Measurements from ENCODE around the gene ACKR3. TPM values are rescaled to one million over a fixed set of nuclear protein-coding genes. Genes with fewer than 3 reads are reported as not detected.

The ACKR3 gene
- polyA plus RNA-seq, 1 experiment, result 6.6 TPM

DNA sequence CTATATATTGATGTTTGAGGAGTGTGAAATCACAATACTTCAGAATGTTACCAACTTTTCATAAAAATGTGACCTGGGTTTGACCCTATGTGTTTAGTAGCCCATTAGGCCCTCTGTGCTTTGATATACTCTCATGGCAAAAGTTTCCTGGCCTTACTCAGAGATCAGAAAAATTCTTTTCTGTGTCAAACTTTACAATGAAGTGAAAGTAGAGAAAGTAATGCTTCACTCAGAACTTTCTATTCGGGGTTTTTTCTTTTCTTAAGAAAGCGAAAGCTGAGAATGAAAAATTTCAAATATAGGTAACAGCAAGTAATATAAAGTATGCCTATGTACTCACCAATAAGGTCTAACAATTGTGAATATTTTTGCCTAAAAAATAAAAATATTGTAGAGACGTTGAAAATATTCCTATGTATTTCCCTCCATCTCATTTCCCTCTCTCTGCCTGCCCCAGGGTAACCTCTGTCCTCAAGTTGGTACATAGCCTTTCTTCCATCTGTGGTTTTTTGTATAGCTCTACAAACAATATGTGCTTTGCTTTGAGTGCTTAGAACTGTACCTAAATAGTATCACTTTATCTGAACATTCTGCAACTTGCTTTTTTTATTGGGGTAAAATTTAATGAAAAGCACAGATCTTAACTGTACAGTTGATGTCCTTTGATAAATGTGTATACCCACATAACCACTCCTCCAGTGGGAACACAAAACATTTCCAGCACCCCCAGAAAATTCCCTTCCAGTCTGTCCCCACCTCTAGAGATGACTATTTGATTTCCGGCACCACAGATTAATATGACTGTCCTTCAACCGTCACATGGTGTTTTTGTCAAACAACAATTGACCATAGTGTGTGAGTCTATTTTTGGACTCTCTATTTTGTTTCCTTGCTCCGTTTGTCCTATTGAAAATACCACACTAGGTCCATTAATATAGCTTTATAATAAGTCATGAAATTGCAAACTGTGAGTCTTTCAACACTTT, 10.3 kb upstream of the ACKR3 start:
- Histone ChIP-seq H3K36me3 (ENCODE audit: control insufficient read depth, insufficient read depth, low read length) (no peaks in the 10 kb centered on the region), H3K27me3 (ENCODE audit: control insufficient read depth, insufficient read depth, low read length) (no peaks in the 10 kb centered on the region), H3K4me3 (ENCODE audit: low read depth, low read length) (no peak overlapping the region)
- TF ChIP-seq, protein P1, sequence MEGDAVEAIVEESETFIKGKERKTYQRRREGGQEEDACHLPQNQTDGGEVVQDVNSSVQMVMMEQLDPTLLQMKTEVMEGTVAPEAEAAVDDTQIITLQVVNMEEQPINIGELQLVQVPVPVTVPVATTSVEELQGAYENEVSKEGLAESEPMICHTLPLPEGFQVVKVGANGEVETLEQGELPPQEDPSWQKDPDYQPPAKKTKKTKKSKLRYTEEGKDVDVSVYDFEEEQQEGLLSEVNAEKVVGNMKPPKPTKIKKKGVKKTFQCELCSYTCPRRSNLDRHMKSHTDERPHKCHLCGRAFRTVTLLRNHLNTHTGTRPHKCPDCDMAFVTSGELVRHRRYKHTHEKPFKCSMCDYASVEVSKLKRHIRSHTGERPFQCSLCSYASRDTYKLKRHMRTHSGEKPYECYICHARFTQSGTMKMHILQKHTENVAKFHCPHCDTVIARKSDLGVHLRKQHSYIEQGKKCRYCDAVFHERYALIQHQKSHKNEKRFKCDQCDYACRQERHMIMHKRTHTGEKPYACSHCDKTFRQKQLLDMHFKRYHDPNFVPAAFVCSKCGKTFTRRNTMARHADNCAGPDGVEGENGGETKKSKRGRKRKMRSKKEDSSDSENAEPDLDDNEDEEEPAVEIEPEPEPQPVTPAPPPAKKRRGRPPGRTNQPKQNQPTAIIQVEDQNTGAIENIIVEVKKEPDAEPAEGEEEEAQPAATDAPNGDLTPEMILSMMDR (IDR thresholded peaks at IDR 0.05; ENCODE audit: insufficient read depth, low read depth, low read length), result no peak
- DNase-seq (ENCODE audit: low read depth), result no peak
- ChIA-PET POLR2A (no interaction called here), CTCF (interaction anchor here (1.0 to 1.9 kb wide), 3 partner anchors 9 to 11 kb away, joined by 3 to 4 read pairs (median 3); partner anchors contain the start of gene ACKR3)

DNA sequence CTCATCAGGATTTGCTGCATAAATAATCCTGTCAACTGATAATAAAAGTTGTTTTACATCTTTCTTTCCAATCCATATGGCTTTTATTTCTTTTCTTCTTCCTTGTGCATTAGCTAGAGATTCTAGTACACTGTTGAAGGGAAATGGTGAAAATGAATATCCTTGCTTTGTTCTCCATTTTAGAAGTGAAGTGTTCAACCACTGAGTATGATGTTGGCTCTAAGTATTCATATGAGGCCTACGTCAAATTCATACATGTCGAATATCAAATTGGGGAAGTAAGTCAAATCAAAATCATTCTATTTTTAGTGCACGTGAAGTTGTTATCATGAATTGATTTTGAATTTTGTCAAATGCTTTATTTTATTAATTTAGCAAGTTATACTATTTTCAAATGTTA, 7.8 kb upstream of the ACKR3 start:
- H3K4me3 ChIP-seq (ENCODE audit: low read depth, low read length), result no peak overlapping the region
- CTCF ChIA-PET, result interaction anchor here (0.5 kb wide), 1 partner anchor 43 kb away, joined by 3 read pairs; no protein-coding TSS in a partner anchor

GRCh38 chr2:236562434-236562833, 7.2 kb upstream of the ACKR3 start:
- TF ChIP-seq, protein P1 (IDR thresholded peaks at IDR 0.05; ENCODE audit: insufficient read depth, low read depth, low read length), result peak; percentile 52
- ChIA-PET POLR2A (no interaction called here), CTCF (interaction anchor here (0.5 to 1.0 kb wide), 2 partner anchors 20 to 44 kb away, joined by 3 read pairs; no protein-coding TSS in a partner anchor)
- no peak overlapping the region for H3K4me3 ChIP-seq (ENCODE audit: low read depth, low read length)
- H3K36me3 ChIP-seq (ENCODE audit: control insufficient read depth, insufficient read depth, low read length), result no peaks in the 10 kb centered on the region
- peaks cover 7% of the 10 kb centered on the region for H3K27me3 ChIP-seq (ENCODE audit: control insufficient read depth, insufficient read depth, low read length)
- no peak for DNase-seq (ENCODE audit: low read depth)

More for the DNA sequence above, 7.8 kb upstream of the ACKR3 start:
- Histone ChIP-seq H3K27me3 (ENCODE audit: control insufficient read depth, insufficient read depth, low read length) (peaks cover 4% of the 10 kb centered on the region), H3K36me3 (ENCODE audit: control insufficient read depth, insufficient read depth, low read length) (no peaks in the 10 kb centered on the region)
- TF ChIP-seq, protein P1 (IDR thresholded peaks at IDR 0.05; ENCODE audit: insufficient read depth, low read depth, low read length), result no peak
- POLR2A ChIA-PET, result no interaction called here
- no peak for DNase-seq (ENCODE audit: low read depth)

GRCh38 chr2:236563953-236564352, 5.7 kb upstream of the ACKR3 start:
- H3K4me3 ChIP-seq (ENCODE audit: low read depth, low read length), result no peak overlapping the region
- DNase-seq (ENCODE audit: low read depth), result no peak
- TF ChIP-seq, protein P1 (IDR thresholded peaks at IDR 0.05; ENCODE audit: insufficient read depth, low read depth, low read length), result no peak
- peaks cover 13% of the 10 kb centered on the region for H3K27me3 ChIP-seq (ENCODE audit: control insufficient read depth, insufficient read depth, low read length)
- POLR2A ChIA-PET, result no interaction called here
- CTCF ChIA-PET, result no interaction called here
- H3K36me3 ChIP-seq (ENCODE audit: control insufficient read depth, insufficient read depth, low read length), result no peaks in the 10 kb centered on the region

- Histone ChIP-seq H3K27me3 (ENCODE audit: control insufficient read depth, insufficient read depth, low read length) (peaks cover 17% of the 10 kb centered on the region), H3K4me3 (ENCODE audit: low read depth, low read length) (no peak overlapping the region), H3K36me3 (ENCODE audit: control insufficient read depth, insufficient read depth, low read length) (no peaks in the 10 kb centered on the region)
- ChIA-PET CTCF (interaction anchor here (1.2 to 6.0 kb wide), 3 partner anchors 9 to 53 kb away, joined by 4 to 50 read pairs (median 7); no protein-coding TSS in a partner anchor), POLR2A (no interaction called here)
- no peak for DNase-seq (ENCODE audit: low read depth)
- TF ChIP-seq, protein P1 (IDR thresholded peaks at IDR 0.05; ENCODE audit: insufficient read depth, low read depth, low read length), result no peak
Observed at GRCh38 chr2:236565212-236565611, 4.4 kb upstream of the ACKR3 start.
